Aorta (tissue), 5 donors: ENCODE measurements around the gene INPP5D. TPM values are rescaled to one million over a fixed set of nuclear protein-coding genes. Genes with fewer than 3 reads are reported as not detected.
"Not testable (repeated sequence)": the region's sequence is repeated elsewhere in the genome, so short reads cannot be mapped to it uniquely, and the experiment has no call there.

Experiments
- ATAC-seq: fragments of 200-7000 bp; cut with Tn5 transposase; one replicate; pipeline ENCODE4 v1.9.1; 2022; ENCODE audit warnings: moderate library complexity; ENCODE audit not compliant: low FRiP score
- DNase-seq, 2 donors: peaks; one replicate each; pipeline ENCODE4 v3.0.0-alpha.2; 2020
- H3K27ac ChIP-seq, 2 donors: one replicate each; pipeline ENCODE4 v1.5.1; 2013; ENCODE audit warnings: low read length in 2 of 2, mild to moderate bottlenecking in 2 of 2, moderate library complexity in 2 of 2, control low read depth in 1 of 2, inconsistent platforms in 1 of 2, low read depth in 1 of 2
- H3K27me3 ChIP-seq, 2 donors: one replicate each; pipeline ENCODE4 v1.6.1; 2013; ENCODE audit warnings: control low read depth in 1 of 2, low read length in 1 of 2, mild to moderate bottlenecking in 1 of 2, moderate library complexity in 1 of 2; ENCODE audit not compliant: insufficient read depth in 2 of 2, control insufficient read depth in 1 of 2
- H3K36me3 ChIP-seq, 2 donors: one replicate each; pipeline ENCODE4 v1.6.1; 2013; ENCODE audit warnings: control low read depth in 1 of 2, low read length in 1 of 2, mild to moderate bottlenecking in 1 of 2; ENCODE audit not compliant: insufficient read depth in 2 of 2, control insufficient read depth in 1 of 2
- H3K4me1 ChIP-seq, 2 donors: one replicate each; pipeline ENCODE4 v1.6.1; 2013; ENCODE audit warnings: low read length in 2 of 2, control low read depth in 1 of 2, mild to moderate bottlenecking in 1 of 2, moderate library complexity in 1 of 2; ENCODE audit not compliant: insufficient read depth in 2 of 2, control insufficient read depth in 1 of 2
- H3K4me3 ChIP-seq, 2 donors: one replicate each; pipeline ENCODE4 v1.5.1; 2013; ENCODE audit warnings: low read length in 2 of 2, control low read depth in 1 of 2, mild to moderate bottlenecking in 1 of 2
- H3K9me3 ChIP-seq: one replicate; pipeline ENCODE4 v1.6.1; 2013; ENCODE audit warnings: mild to moderate bottlenecking, low read length; ENCODE audit not compliant: control insufficient read depth
- WGBS, 2 donors: extraction: QIAGEN DNeasy Blood & Tissue Kit; methylation state at CpG; one replicate each; pipeline ENCODE4 v1.1.7; 2013; 5-methylcytosine and 5-hydroxymethylcytosine counted together
- intact Hi-C, 2 donors: fragments of 100-400 bp; cut with DNase I; formaldehyde crosslinking; loops; one replicate each; pipeline versions ENCODE4 v1.14.2 to v1.15.0; 2022
- polyA plus RNA-seq, 2 donors: library from polyadenylated mRNA; stranded (reverse); fragments of 200-250 nt; gene quantifications; one replicate each; pipeline ENCODE4 v1.2.3, GENCODE V29; 2013
- total RNA-seq, 2 donors: library from RNA; stranded (reverse); fragmentation: NEBNext Ultra II Directional; extraction: Animal tissue kit (Norgen Biotek cat#: 25700); gene quantifications; one replicate each; pipeline ENCODE4 v1.2.1, GENCODE V29; 2021
- donor health status: healthy with polysubstance abuse.
- donor health status: Bipolar disorder and iron deficiency.
- donor health status: DM: no; HTN: no; CAD: no.
- donor health status: DM: no; HTN: no; CAD: no.
- donor health status: DM: yes; HTN: yes; CAD: no.

The INPP5D gene
- total and polyA plus RNA-seq, 4 donors = 0.95 to 51.2 (median 17.2) TPM

- 96 to 99% methylated on average over 3 of the region's 3 CpGs for WGBS, 2 donors
- H3K27me3 ChIP-seq = no peaks in the 10 kb centered on the region
- peak in 1 of 2 donors; percentile 25 for DNase-seq
- H3K9me3 ChIP-seq = no peaks in the 10 kb centered on the region
- H3K36me3 ChIP-seq = no peaks in the 10 kb centered on the region
- ATAC-seq = no peak
- no peaks in the 10 kb centered on the region for H3K4me1 ChIP-seq
- H3K27ac ChIP-seq = no peak overlapping the region
- intact Hi-C loops = no loop called here
- H3K4me3 ChIP-seq = no peak overlapping the region
These were observed 12.9 kb upstream of the INPP5D start for GRCh38 chr2:233047206-233047605.

- ATAC-seq (no peak), DNase-seq (peak in 1 of 2 donors; percentile 37)
- H3K36me3 ChIP-seq = no peaks in the 10 kb centered on the region
- no peak overlapping the region for H3K27ac ChIP-seq
- H3K4me1 ChIP-seq = no peaks in the 10 kb centered on the region
- 91 to 94% methylated on average over 9 of the region's 9 CpGs for WGBS, 2 donors
- H3K9me3 ChIP-seq = no peaks in the 10 kb centered on the region
- intact Hi-C loops = no loop called here
- no peak overlapping the region for H3K4me3 ChIP-seq
- no peaks in the 10 kb centered on the region for H3K27me3 ChIP-seq
These were observed 12.5 kb upstream of the INPP5D start for GRCh38 chr2:233047667-233048066.

- ATAC-seq (no peak), DNase-seq (peak in 1 of 2 donors; percentile 52)
- Histone ChIP-seq H3K36me3 (no peaks in the 10 kb centered on the region), H3K4me3 (no peak overlapping the region), H3K27me3 (no peaks in the 10 kb centered on the region), H3K9me3 (no peaks in the 10 kb centered on the region), H3K27ac (no peak overlapping the region), H3K4me1 (no peaks in the 10 kb centered on the region)
- intact Hi-C loops = no loop called here
- WGBS, 2 donors = 90 to 96% methylated on average over 10 of the region's 10 CpGs
These were observed 11.5 kb upstream of the INPP5D start for GRCh38 chr2:233048569-233049193.

- H3K4me3 ChIP-seq = no peak overlapping the region
- no peaks in the 10 kb centered on the region for H3K36me3 ChIP-seq
- H3K9me3 ChIP-seq = no peaks in the 10 kb centered on the region
- DNase-seq = peak in 1 of 2 donors; percentile 6
- no peak for ATAC-seq
- intact Hi-C loops = no loop called here
- no peaks in the 10 kb centered on the region for H3K27me3 ChIP-seq
- WGBS, 2 donors = 83 to 85% methylated on average over 4 of the region's 4 CpGs
- H3K27ac ChIP-seq = no peak overlapping the region
- no peaks in the 10 kb centered on the region for H3K4me1 ChIP-seq
These were observed 10.9 kb upstream of the INPP5D start for GRCh38 chr2:233049194-233049761.

- H3K27ac ChIP-seq = no peak overlapping the region
- H3K36me3 ChIP-seq = no peaks in the 10 kb centered on the region
- 28 to 34% methylated on average over 24 of the region's 24 CpGs for WGBS, 2 donors
- no peak overlapping the region for H3K4me3 ChIP-seq
- ATAC-seq (peak; percentile 73), DNase-seq (peak; percentile 87 to 90)
- H3K9me3 ChIP-seq = no peaks in the 10 kb centered on the region
- H3K4me1 ChIP-seq = no peaks in the 10 kb centered on the region
- H3K27me3 ChIP-seq = no peaks in the 10 kb centered on the region
- intact Hi-C loops = loop anchor here (5.0 kb wide), 2 partner anchors 199 to 201 kb away; partner anchors contain the start of gene ATG16L1 (in 1 of the 2)
These were observed 8.6 kb upstream of the INPP5D start for GRCh38 chr2:233051241-233052149.

GRCh38 chr2:233052517-233052916 lies 7.6 kb upstream of the INPP5D start:
- not testable (repeated sequence) for H3K9me3 ChIP-seq, H3K4me3 ChIP-seq, H3K27me3 ChIP-seq, H3K27ac ChIP-seq, H3K4me1 ChIP-seq, H3K36me3 ChIP-seq, ATAC-seq
- 97 to 98% methylated on average over 4 of the region's 4 CpGs for WGBS, 2 donors
- intact Hi-C loops = loop anchor here (5.0 kb wide), 2 partner anchors 200 kb away; partner anchors contain the start of gene ATG16L1 (in 1 of the 2)
- peak in 1 of 2 donors; percentile 15 for DNase-seq

GRCh38 chr2:233053928-233054784 lies 6.0 kb upstream of the INPP5D start:
- Histone ChIP-seq H3K4me3 (no peak overlapping the region), H3K4me1 (no peaks in the 10 kb centered on the region), H3K9me3 (no peaks in the 10 kb centered on the region), H3K27me3 (no peaks in the 10 kb centered on the region), H3K27ac (no peak overlapping the region), H3K36me3 (no peaks in the 10 kb centered on the region)
- 21 to 26% methylated on average over 22 of the region's 22 CpGs for WGBS, 2 donors
- ATAC-seq (no peak), DNase-seq (peak; percentile 65 to 88)
- intact Hi-C loops = loop anchor here (2.0 to 5.0 kb wide), 3 partner anchors 198 to 202 kb away; partner anchors contain the start of gene ATG16L1 (in 1 of the 2)

GRCh38 chr2:233055362-233055761 lies 4.8 kb upstream of the INPP5D start:
- Histone ChIP-seq H3K9me3 (no peaks in the 10 kb centered on the region), H3K36me3 (no peaks in the 10 kb centered on the region), H3K27me3 (no peaks in the 10 kb centered on the region), H3K27ac (no peak overlapping the region), H3K4me1 (no peaks in the 10 kb centered on the region), H3K4me3 (no peak overlapping the region)
- no peak for DNase-seq
- intact Hi-C loops = loop anchor here in 1 of 2 donors (2.0 kb wide), 1 partner anchor 203 kb away; no protein-coding TSS in a partner anchor
- ATAC-seq = no peak
- 96 to 98% methylated on average over 2 of the region's 2 CpGs for WGBS, 2 donors
